ENCODE results near the gene SPAG9.
"Not testable (repeated sequence)": the region's sequence is repeated elsewhere in the genome, so short reads cannot be mapped to it uniquely, and the experiment has no call there.

Gene SPAG9

DNA sequence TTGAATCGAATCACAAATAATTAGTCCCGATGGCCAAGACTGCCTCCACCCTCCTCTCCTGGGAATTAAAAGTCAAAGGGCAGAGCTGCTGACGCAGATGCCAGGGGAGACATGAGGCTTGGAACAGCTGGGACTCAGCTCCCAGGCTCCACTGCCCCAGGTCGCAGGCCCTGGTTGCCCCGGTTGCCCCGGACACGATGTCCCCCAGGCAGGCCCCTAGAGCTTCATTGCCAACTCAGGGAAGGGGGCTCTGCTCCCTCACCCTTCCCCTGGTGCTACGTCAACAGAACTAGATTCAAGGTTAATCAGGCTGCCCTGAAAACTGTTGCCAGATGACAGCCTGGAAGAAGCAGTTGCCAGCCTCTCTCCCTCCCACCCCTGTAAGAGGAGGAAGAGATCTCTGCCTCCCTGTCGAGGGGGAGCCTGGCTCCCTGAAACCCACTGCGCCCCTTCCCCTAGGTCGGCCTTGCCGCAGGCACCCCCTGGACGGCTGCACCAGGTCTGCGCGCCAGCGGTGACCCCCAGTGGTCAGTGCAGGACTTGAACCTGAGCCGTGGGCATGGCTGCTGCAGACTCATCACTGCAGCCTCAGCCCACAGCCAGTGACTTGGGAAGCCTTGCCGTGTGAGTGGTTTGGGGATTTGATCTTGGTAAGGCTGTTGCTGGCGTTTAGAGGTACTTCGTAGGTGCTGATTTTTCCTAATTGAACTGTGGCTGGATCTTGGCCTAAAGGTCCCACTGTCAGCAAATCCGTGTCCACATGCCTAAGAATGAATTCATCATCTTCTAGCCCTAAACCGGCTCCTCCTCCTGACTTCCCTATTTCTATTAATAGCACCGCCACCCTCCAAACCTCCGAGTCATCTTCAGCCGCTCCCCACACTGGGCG lies 170.4 kb downstream of the SPAG9 start:
- peak; percentile 76 for DNase-seq

DNA sequence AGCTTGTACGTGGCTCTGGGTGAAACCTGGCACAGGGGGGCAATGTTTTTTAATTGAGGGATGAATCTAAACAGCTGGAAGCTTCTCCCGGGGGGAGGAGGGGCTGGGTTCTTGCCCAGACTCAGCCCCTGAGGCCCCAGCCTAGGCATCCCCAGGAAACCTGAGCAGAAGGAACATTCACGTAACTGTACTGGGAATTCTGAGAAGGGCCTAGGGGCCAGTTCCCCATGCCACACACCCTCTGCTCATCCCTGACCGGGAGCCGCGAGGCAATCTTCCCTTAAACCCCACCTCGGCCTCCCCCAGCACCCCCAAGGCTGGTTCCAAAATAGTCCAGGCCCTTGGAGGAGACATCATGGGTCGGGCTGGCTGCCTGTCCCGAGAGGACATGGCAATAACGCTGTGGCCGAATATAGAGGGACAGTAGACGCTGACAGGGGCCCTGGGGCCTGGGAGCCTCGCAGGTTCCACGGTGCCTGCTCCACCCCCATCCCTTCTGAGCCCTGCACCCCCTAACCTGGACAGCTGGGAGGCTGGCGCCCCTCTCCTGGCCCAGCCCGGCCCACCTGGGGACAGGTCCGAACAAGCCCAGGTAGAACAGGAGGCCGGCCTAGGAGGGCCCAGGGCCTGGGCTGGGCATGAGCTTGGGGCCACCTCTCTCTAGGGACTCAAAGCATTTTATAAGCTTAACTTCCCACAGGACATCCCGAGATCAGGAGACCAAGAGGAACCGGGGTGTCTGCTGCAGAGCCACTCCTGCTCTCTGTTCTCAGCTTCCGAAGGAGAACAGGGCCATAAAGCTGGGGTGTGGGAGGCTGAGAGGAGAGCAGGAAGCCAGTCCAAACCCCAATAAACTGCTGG lies 171.3 kb downstream of the SPAG9 start:
- no peak for DNase-seq

DNA sequence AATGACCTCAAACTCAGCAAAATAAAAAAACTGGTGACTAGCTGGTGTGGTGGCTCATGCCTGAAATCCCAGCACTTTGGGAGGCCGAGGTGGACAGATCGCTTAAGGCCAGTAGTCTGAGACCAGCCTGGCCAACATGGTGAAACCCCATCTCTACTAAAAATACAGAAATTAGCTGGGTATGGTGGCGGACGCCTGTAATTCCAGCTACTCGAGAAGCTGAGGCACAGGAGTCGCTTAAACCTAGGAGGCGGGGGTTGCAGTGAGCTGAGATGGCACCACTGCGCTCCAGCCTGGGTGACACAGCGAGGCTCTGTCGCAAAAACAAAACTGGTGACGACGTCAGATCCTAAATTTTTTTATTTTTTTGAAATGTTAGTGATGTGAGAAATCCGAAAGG lies 172.0 kb downstream of the SPAG9 start:
- DNase-seq, result no peak

DNA sequence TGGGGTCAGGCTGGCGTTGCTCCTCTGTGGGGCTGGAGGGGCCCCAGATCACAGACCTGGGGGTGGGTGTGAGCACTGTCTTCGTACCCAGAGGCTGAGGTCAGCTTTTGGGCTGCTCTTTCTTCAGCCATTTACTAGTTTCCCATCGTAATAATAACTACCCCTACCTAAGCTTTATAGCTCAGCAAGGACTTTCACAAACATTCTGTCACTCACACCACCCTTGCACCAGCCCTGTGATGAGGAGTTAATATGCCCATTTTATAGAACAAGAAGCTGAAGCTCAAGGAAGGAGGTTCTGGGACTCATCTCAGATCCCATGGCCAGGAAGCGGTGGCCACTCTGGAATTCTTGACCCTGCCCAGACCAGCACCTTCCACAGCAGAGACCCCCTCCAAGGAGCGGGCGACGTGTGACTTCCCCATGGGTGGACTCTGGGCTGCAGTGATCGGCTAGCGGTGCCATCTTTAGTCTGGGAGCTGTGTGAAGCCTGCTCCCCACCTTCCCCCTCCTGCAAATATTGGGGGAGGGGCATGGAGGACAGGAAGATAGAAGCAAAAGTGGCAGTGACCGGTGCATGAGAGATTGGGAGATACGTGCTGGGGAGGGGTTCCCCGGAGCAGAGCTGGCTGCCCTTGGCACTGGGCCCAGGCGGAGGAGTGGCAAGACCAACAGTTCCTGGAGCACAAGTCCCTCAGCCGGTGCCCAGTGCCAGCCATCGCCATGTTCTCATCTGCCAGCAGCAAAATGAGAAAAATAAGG lies 172.7 kb downstream of the SPAG9 start:
- no peak for DNase-seq

DNA sequence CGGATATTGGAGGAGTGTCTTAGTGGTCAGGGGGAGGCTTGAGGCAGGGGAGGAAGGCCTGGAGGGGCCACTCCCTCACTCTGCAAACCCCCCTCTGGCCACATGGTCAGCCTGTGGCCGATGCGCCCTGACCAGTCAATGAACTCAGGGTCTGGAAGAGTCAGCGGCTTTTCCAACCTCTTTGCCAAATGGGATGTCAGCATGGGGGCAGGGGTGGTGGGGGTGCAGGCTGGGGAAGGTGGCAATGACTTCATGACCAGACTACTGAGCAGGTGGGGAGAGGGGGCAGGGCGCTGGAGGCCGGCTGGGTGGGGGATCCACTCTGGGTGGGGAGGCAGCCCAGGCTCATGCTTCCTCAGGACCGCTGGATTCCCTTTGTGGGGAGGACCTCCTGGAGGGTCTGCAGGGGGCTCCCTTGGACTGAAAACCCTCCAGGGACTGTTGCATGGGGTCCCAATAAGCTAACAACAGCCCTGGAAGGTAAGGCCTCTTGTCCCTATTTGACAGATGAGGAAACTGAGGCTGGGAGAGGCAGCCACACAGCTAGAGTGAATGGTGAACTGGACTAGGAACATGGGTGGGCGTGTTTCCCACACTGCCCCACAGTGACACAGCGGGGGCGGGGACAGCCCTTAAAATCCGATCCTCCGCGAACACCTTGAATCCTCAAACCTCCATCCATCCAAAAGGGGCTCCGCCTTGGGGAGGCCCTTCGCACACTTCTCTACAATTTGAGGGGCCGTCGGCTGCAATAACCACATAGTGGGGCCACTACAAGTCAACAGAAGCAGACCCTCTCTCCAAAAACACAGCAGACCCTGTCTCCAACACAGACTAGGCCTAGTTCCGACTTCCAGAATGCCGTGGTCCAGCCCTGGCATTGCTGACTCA lies 173.5 kb downstream of the SPAG9 start:
- no peak for DNase-seq

DNA sequence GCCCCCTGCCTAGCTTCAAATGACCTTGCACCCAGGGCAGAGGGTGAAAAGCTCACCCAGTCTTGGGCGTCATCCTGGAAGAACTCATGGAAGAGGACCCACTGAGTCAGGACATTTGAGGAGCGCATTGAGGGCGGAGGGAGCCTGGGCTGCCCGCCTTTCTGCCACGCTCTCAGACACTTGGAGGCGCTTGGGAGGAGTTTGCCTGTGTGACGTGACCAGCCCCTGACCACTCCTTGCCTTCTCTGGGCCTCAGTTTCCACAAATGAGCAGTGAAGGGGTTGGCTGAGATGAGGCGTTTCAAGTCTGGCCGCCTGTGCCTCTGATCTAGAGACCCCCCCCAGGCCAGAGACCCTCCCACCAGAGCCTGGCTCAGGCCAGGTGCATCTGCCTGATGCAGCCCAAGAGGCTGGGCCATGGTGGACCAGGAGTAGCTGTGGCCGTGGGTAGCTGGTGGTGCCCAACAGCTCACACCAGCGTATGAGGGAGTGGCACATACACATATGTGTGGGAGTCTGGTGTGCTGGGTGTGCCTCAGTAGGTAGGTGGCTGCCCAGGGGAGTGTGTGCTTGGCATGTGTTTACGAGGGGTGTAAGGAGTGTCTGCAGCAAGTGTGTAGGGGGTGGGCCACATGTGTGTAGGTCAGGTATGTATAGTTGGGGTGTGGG lies 174.3 kb downstream of the SPAG9 start:
- DNase-seq, result no peak

DNA sequence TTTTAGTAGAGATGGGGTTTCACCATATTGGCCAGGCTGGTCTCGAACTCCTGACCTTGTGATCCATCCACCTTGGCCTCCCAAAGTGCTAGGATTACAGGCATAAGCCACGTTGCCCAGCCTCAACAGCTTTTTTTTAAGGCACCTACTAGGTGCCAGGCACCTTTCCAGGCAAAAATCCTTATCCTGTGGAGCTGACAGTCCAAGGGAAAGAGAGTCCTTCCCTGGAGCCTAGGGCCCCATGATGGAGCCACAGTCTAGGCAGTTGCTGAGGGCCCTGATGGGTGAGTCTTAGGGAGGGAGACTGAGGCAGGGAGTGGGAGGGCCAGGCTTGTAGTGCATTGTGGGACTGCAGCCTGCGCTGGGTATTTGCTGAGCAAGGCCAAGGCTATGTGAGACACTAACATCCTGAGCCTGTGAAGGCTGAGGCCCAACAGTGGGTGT lies 174.9 kb downstream of the SPAG9 start:
- no peak for DNase-seq

DNA sequence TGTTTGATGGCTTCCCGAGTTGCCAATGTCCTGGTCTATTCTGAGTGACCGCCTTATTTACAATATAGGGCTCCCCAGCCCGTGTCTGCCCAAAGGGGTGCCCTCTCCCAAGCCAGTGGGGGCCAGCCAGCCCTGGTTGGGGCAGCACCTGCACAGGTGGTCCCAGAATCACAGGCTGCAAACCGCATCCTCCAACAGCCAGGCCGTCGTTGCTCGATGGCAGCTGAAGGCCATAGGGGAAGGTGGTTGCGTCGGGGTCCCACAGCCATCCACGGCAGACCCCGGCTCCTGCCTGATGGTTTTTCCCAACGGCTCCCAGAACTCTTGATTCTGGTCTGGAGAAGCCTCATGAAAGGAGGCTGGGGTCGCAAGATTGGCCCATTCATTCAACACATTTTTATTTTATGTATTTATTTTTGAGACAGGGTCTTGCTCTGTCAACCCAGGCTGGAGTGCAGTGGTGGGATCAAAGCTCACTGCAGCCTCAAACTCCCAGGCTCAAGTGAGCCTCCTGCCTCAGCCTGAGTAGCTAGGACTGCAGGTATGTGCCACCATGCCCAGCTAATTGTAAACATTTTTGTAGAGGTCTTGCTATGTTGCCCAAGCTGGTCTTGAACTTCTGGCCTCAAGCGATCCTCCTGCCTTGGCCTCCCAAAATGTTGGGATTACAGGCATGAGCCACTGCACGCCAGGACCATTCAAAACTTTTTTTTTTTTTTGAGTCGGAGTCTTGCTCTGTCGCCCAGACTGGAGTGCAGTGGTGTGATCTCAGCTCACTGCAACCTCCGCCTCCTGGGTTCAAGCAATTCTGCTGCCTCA lies 175.6 kb downstream of the SPAG9 start:
- no peak for DNase-seq

DNA sequence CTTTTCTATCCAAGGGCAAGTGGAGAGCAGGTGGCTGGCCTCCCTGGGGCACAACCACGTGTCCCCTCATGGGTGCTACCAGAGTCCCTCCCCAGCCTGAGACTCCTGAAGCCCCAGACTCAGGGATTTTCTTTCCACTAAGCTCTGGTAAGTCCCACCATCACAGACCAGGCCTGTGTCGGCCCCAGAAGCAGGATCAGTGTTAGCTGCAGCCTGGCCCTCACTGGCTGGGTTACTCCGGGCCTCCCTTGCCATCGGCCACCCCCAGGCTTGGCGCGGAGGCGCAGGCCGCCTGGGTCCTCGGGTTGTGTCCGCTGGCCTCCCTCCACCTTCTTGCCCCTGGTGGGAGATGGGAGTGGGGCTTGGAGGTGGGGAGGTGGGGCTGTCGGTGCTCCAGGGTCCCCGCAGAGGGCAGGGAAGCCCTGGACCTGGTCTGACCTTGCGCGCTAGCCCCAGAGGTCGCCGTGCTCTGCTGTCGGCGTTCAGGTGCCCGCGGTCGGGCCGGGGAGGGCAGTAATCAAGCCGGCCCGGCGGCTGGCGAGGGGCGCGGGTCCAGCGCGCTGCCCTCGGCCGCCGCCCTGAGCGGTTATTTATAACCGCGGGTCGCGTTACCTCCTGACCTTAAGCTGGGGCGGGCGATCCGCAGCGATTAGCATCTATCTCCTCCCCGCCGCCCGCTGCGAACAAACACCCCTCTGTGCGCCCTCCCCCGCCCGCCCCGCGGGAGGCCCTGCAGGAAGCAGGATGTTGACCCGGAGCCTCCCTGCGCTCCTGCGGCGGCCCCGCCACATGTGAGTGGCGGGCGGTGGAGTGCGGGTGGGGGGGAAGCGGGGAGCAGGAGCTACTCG lies 176.4 kb downstream of the SPAG9 start:
- peak; percentile 89 for DNase-seq

DNA sequence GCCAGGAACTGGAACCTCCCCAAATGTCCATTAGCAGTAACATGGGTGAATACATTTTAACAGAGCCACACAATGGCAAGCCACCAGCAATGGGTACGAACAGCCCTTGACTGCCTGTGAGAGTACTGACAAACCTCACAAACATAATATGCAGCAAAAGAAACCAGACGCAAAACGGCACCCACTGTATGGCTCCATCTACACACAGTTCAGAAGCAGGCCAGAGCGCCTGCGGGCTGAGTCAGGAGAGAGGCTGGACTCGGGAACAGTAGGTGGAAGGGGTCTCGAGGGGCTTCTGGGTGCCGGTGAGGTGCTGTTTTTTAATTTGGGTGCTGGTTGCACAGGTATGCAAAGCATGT lies 177.1 kb downstream of the SPAG9 start:
- peak; percentile 21 for DNase-seq

DNA sequence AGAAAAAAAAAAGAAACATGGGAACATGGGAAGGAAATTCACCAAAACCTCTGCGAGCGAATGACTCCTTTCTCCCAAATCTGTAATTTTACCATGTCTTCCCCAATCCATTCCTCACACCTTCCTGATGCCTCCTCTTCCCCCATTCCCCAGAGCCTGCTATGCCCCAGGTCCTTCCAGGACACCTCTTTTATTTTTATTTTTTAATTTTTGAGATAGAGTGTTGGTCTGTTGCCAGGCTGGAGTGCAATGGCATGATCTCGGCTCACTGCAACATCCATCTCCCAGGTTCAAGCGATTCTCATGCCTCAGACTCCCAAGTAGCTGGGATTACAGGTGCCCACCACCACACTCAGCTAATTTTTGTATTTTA lies 179.0 kb downstream of the SPAG9 start:
- not testable (repeated sequence) for DNase-seq

DNA sequence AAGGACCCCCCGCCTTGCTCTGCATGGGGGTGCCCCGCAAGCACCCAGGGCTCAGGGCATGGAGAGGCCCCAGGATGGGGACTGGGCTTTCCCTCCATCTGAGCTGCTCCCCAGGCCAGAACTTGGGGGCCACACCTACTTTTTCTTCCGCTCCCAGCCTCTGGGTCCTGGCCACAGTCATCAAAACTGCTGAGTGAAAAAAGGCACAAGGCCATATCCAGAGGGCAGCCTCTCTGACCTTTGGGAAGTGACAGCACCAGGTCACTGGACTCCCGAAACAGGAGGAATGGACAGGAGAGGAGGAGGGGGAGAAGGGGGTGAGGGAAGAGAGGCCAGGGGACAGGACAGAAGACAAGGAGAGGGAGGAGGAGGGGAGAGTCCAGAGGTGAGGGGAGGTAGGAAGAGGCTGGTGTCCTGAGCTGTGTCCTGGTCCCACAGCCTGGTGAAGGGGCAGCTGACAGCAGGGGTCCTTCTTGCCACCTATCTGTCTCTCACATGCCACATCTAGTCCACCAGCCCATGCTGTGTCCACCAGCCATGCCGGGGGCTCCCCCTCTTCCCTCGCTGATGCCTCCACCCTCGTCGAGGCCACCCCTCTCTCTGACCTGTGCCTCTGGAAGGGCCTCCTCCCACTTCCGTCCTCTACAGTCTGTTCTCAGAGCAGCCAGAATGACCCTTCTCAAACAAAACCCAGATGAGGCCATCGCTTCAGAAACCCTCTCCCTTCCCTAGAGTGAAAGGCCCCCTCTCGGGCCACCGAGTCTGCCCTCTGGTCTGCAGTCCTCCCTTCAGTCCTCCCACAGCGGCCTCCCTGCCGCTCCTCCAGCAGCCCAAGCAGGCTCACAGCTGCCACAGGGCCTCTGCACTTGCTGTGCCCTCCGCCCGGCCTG lies 180.6 kb downstream of the SPAG9 start:
- DNase-seq, result no peak

DNA sequence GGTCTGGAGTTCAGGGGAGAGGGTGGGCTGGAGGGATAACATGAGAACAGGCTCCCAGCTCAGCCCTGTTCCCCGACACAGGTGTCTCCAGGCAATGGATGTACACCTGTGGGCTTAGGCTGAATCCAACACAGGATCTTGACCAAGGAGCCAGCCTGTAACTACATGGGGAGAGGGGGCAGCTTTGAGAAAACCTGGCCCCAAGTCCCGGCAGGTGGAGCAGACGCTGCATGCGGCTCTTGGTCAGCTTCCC lies 181.2 kb downstream of the SPAG9 start:
- DNase-seq, result no peak

DNA sequence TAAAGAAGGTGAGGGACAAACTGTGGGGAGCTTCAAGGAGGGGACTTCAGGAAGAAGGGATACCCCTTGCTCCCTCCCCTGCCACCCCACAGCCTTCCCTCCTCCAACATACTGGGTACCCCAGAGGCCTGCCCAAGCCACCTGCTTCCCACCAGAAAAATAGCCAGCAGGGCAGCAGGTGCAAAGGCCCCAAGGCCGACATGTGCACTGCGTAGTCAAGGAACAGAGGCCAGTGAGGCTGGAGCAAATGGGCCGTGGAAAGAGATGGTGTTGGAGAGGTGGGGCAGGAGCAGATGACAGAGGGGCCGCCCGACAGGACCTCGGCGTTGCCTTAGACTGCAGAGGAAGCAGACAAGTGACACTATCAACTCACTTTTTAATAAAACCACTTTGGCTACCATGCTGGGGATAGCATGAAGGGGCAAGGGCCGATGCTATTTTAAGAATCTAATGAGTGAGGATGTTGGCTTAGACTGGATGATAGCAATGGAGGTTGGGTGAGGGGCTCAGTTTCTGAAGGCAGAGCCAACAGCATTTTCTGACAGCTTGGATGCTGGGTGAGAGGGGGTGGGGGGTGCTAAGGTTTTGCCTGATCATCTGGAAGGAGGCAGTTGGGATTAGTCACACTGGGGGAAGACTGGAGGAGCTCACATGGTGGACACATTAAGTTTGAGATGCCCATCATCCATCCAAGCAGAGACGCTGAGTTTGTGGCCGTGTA lies 181.7 kb downstream of the SPAG9 start:
- DNase-seq, result no peak

DNA sequence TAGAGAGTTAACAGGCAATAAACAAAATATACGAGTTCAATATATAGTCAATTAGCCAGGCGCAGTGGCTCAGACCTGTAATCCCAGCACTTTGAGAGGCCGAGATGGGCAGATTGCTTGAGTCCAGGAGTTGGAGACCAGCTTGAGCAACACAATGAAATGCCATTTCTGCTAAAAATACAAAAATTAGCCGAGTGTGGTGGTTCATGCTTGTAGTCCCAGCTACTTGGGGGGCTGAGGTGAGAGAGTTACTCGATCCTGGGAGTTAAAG lies 184.7 kb downstream of the SPAG9 start:
- no peak for DNase-seq

DNA sequence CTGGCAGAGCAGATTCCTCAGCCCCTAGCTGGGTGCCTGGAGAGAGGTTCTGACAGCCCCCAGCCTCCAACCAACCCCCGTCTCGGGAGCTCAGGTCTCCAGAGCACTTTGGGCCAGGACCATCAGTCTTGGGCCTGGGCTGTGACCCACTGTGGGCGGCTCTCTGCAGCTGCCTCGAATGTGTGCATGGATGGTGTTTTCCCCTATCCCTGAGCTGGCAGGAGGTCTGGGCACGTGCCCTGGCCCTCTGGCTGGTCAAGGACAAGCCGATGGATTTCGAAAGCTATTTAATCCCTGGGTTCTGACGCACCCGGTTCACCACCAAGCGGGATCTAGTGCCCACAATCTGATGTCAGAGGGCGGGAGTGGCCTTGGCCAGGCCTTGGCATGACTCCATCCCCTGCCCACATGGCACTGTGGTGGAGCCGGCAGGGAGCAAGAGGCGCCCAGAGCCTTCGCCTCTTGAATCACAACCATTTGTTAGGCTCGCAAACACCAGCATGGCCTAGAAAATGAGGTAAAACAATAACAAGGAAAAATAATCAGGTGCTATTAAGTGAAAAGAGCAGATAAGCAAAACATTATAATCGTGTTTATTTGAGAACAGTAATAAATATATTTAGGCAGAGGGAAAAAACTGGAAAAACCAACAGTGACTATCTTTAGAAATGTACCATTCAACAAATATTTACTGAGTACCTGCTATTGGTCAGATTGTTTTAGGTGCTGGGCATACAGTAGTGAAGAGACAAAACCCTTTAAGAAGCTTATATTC lies 185.3 kb downstream of the SPAG9 start:
- DNase-seq, result no peak

DNA sequence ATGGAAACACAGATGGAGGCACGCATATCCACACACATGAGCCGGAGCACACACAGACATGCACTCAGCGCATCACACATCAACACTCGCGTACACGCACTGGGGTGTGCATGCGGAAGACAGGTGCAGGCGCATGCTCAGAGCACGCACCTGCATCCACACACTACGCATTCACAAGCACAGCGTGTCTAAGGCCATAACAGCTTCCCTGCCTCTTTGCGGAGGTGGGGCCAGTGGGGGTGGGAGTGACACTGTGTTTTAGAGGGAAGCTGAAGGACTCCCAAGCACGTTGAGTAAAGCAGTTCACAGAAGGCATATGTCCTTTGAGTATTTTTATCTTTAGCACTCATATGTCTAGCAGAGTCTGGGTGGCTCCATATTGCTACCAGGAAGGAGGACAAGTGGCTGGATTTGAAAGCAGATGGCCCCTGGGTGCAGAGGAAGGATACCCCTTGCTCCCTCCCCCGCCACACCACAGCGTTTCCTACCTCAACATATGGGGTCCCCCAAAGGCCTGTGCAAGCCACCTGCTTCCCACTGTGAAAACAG lies 185.9 kb downstream of the SPAG9 start:
- DNase-seq, result no peak

Data from CD4-positive, alpha-beta T cell treated with Interleukin-6 for 4 hours (primary cell).